Activated CD8-positive, alpha-beta memory T cell treated with anti-CD3 and anti-CD28 coated beads, Interleukin-2, amount 50 U/mL, for 24 hours (primary cell): ENCODE results near the gene BCLAF1.

Source experiments
- DNase-seq: peaks from one replicate; pipeline ENCODE4 v3.0.0-alpha.2; 2020; ENCODE audit errors: extremely low read depth

Gene BCLAF1

GRCh38 chr6:136289579-136290409, at the start of gene BCLAF1:
TSS of gene BCLAF1 (minus strand) at chr6:136289846. CDS start at chr6:136279866, 9,980 bp downstream.
- DNase-seq: peak; percentile 97

- no peak for DNase-seq
These were observed 48.8 kb upstream of the BCLAF1 start for GRCh38 chr6:136338486-136338885.

- DNase-seq: no peak
These were observed 48.0 kb upstream of the BCLAF1 start for GRCh38 chr6:136337606-136338005.

GRCh38 chr6:136337121-136337520, 47.5 kb upstream of the BCLAF1 start:
- no peak for DNase-seq

GRCh38 chr6:136335736-136336363, 46.2 kb upstream of the BCLAF1 start:
- no peak for DNase-seq

- no peak for DNase-seq
These were observed 45.2 kb upstream of the BCLAF1 start for GRCh38 chr6:136334853-136335252.

- no peak for DNase-seq
These were observed 44.8 kb upstream of the BCLAF1 start for GRCh38 chr6:136334465-136334846.

GRCh38 chr6:136333824-136334464, 44.3 kb upstream of the BCLAF1 start:
- DNase-seq: no peak

GRCh38 chr6:136331461-136331860, 41.8 kb upstream of the BCLAF1 start:
- no peak for DNase-seq

GRCh38 chr6:136330634-136331033, 41.0 kb upstream of the BCLAF1 start:
- no peak for DNase-seq

GRCh38 chr6:136326038-136326553, 36.5 kb upstream of the BCLAF1 start:
- DNase-seq: no peak

- DNase-seq: no peak
These were observed 35.2 kb upstream of the BCLAF1 start for GRCh38 chr6:136324686-136325380.

GRCh38 chr6:136323431-136324112, 33.9 kb upstream of the BCLAF1 start:
- DNase-seq: no peak

- no peak for DNase-seq
These were observed 30.1 kb upstream of the BCLAF1 start for GRCh38 chr6:136319732-136320131.

GRCh38 chr6:136318676-136319075, 29.0 kb upstream of the BCLAF1 start:
- no peak for DNase-seq

- no peak for DNase-seq
These were observed 28.3 kb upstream of the BCLAF1 start for GRCh38 chr6:136317971-136318370.

GRCh38 chr6:136317021-136317694, 27.5 kb upstream of the BCLAF1 start:
- peak; percentile 3 for DNase-seq

GRCh38 chr6:136315594-136315993, 25.9 kb upstream of the BCLAF1 start:
- no peak for DNase-seq

- no peak for DNase-seq
These were observed 23.3 kb upstream of the BCLAF1 start for GRCh38 chr6:136312975-136313374.

- DNase-seq: no peak
These were observed 20.2 kb upstream of the BCLAF1 start for GRCh38 chr6:136309729-136310311.
